GM19023 (cell line): ENCODE results near the gene LRRK2.

Experiments
- ATAC-seq: cut with Tn5 transposase; IDR thresholded peaks from one replicate; pipeline ENCODE4 v1.9.1; 2021; ENCODE audit warnings: mild to moderate bottlenecking, moderate library complexity; ENCODE audit not compliant: unreplicated experiment

The LRRK2 gene

DNA sequence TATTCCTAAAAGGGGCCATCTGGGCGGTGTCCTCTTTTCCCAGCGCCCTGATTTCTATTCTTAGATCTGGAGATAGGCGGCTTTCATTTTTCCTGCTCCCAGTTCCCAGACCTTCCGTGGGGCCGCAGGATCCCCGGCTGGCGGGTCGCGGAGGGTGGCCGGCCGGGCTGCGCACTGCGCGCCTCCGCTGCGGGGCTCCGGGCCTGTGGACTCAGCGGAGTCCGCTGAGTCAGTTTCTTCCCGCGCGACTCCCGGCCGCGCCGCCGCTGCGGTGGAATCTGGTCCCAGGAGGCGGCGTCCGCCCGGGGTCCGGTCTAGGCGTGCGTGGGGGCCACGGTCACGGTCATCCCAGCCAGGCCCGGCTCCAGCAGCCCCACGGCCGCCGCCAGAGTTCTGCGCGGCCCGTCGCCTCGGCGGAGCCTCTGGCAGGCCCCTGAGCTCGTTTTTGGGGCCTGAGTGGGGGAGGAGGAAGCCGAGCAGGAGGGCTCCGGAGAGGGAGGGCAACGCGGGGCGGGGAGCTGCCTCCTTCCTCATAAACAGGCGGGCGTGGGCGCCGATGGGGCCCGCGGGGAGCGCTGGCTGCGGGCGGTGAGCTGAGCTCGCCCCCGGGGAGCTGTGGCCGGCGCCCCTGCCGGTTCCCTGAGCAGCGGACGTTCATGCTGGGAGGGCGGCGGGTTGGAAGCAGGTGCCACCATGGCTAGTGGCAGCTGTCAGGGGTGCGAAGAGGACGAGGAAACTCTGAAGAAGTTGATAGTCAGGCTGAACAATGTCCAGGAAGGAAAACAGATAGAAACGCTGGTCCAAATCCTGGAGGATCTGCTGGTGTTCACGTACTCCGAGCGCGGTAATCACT, at the start of gene LRRK2:
LRRK2 (plus strand) TSS at position 559 of the 853 bp plus-strand sequence; CDS start at position 694, 135 bp downstream.
- peak; percentile 67 for ATAC-seq

DNA sequence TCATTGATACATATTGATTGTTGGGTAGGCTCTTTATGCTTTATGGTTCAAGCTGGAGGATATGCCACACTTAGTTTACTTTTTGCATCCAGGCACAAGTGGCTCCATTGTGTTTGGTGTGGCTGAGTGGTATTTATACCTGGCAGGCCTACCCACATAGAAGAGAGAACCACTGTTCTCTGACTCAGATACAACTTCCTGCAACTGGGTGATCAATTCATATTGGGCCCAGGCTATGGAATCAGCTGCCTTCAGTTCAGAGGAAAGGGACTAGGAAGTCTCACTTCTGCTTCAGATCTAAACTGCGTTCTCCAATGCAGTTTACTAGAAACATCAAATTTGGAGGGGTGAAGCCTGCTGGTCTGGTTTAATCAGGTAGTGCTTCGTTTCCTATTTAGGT, 49.8 kb upstream of the LRRK2 start:
- no peak for ATAC-seq

DNA sequence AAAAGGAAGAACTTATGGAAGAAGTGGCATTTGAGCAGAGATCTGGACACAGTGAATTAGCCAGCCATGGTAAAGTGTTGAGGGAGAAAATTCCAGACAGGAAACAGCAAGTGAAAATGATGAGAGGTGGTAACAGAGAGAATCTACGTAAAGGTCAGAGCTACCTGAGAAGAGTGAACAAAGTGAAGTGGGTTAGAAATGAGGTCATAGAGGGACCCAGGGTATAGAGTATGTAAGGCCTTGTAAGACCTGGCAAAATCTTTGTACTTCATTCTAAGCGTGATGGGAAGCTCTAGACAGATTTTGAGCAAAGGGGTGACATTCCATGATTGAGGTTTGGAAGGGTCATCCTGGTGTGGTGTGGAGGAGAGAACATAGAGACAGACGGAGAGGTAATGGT, 49.3 kb upstream of the LRRK2 start:
- no peak for ATAC-seq

DNA sequence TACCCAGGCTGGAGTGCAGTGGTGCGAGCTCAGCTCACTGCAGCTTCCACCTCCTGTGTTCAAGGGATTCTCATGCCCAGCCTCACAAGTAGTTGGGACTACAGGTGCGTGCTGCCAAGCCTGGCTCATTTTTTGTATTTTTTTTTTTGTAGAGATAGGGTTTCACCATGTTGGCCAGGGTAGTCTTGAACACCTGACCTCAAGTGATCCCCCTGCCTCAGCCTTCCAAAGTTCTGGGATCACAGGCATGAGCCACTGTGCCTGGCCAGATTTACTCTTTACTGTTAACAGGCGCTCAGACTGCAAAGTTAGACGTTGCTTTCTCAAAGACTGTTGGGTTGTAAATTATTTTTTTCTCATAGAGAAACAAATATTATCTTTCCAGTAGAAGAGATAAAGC, 46.1 kb upstream of the LRRK2 start:
- no peak for ATAC-seq

DNA sequence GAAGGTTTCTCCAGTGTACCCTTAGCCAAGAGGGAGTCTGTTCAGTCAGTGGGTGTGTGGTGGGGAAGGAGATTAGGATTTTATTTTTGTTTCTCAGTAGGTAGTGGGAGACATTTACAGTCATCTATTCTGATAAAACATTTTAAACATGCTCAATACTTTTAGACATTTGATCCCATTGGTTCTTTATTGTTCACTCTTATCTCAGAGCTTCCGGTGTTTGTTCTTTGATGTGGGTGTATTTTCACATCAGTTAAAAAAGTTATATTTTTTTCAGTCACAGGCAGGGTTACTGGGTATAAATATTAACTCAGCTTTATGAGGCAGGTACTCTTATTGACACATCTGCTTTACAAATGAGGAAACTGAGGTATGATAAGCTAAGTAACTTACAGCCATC, 43.3 kb upstream of the LRRK2 start:
- ATAC-seq = no peak

DNA sequence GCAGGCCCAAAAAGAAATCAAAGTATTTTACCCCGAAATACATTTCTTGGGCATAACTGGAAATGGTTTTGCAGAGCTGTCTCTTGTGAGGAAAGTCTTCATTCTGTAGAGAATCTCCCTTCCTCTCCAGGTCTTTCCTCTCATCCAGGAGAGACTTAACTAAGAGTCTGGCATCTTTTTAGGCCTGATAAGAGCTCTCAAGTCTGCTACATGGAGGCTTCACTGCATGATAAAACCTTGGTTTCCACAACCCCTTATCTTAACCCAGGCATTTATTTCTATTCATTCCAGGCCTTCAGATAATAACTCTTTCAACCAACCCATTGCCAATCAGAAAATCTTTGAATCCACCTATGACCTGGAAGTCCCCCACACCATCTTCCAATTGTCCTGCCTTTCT, 41.1 kb upstream of the LRRK2 start:
- ATAC-seq = no peak

DNA sequence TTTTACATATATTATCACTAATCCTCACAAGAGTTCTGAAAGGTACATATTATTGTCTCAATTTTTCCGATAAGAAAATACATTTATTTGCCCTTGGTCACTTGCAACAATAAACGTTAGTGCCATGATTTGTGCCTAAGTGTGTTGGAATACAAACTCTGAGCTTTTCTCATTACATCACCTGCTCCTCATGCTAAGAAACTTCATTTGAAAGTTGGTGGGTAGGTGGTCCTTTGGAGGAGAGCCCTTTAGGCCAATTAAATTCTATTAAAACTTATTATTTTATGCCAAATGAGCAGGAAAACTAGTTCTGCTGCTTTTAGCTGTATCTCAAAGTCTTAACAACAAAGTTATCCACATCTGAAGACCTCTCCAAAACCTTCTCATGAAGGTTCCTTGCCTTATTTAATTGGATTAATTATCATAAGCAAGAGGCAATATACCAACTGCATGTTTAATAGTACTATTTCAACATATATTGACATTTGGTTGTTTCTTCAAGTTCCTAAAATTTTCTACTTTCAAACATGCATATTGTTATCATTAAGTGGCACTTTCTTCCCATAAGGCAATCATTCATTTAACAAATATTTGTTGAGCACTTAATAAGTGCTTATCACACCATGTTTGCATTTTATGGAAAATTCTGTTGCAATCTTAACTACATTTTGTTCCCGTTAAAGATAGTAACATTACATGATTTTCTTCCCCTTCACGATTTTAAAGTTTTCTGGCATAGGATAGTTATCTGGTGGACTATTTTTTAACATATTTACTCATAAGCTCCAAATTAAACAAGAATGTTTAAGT, 40.1 kb upstream of the LRRK2 start:
- no peak for ATAC-seq

DNA sequence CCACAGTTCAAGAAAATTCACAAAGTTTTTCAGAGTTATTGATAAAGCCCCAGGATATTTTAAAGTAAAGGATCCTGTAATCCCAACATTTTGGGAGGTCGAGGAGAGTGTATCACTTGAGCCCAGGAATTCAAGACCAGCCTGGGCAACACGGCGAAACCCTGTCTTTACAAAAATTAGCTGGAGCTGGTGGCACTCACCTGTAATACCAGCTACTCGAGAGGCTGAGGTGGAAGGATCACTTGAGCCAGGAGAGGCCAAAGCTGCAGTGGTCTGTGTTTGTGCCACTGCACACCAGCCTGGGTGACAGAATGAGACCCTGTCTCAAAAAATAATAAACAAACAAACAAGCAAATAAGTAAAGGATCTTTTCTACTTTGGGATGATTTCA, 39.5 kb upstream of the LRRK2 start:
- ATAC-seq = no peak

DNA sequence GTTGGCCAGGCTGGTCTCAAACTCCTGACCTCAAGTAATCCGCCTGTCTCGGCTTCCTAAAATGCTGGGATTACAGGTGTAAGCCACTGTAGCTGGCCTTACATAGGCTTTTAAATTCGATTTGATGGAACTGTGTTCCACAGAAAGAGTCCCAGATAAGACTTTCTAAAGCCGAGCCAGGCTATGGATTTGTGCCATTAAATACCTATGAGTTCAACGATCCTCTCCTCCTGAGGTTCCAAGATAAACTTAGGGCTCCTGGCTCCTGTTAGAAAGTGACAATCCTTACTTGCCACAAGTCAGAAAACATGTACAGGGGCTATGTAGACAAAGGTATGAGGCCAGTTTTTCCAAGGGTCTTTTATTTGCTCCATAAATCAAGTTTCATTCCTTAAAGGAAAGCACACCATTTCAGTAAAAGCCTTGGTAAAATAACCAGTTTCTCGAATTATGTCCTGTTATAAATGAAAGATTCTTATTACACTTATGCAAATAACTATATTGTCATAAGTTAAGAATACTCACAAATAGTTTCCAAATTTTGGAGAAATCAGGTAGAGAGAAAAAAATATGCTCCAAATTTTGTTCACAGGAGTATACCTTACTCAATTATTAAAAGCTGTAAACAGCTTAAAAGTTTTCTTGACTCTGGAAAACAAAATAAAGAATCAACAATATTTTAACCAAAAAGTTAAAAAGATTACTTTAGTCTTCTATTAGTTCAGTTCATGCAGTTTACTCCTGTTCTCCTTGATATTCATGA, 36.1 kb upstream of the LRRK2 start:
- no peak for ATAC-seq

DNA sequence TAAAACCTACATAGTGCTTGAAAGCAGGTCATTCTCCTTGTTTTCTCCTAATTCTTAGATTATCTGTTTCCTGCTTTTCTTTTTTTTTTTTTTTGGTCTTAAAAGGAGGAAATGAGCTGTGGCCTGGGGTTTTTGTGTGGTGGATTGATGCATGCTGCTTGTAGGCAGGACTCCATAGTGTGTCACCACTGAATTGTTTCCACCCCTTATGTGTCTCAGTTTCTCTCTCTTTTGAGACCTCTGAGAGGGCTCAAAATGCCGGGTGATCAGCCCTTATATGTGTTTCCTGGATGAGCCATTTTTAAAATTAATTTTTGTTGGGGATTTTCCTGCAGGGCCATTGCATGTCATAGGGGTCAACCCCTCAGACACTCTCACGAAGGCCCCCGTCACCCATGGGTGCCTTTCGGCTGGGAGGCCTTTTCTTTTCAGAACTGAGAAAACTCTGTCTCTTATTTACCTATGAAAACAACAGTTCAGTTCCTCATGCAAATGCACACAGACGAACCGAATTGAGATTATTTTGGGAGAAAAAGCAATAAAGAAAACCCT, 32.0 kb upstream of the LRRK2 start:
- ATAC-seq = peak; percentile 94

DNA sequence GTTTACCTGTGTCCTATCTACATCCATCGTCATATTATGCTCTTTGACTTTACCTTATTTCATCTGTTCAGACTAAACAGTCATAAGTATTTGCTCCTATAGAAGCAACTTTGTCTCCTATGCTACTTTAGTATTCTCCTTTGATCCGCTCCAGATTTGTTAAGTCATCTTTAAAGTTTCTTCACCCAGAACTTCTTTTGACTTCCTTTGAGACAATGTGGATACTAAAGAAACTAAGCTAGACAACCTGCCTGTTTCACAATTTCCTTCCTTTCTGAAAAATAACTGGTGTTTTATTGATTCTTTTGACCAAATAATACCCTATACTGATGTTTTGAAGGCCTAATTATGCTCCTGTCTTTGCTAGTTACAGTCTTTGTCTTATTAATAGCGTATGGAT, 30.0 kb upstream of the LRRK2 start:
- ATAC-seq = no peak

DNA sequence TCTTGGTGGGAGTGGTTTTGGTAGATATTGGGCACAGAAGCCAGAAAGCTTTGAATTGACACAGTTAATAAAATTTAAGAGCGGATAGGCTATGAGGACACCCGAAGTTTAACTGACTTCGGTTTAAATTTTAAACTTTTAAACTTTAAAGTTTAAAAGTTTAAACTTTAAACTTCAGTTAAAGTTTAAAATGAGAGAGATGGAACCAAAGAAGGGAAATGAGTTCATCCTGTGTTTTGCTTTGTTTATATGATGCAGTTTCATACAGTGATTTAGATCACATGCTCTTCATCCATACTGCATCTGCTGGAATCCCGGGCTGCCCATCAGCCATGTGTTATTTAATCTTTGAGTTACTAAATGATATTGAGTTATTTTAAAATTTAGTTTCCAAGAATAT, 27.2 kb upstream of the LRRK2 start:
- no peak for ATAC-seq

DNA sequence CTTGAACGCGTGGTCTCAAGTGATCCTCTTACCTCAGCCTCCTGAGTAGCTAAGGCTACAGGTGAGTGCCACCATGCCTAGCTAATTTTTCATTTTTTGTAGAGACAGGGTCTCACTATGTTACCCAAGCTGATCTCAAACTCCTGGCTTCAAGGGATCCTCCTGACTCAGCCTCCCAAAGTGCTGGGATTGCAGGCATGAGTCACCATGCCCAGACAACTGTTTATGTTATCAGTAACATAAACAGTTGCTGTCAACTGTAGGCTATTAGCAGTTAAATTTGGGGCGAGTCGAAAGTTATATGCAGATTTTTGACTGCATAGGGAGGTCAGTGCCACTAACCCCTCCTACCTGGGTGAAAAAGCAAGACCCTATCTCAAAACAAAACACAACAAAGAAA, 26.2 kb upstream of the LRRK2 start:
- ATAC-seq = no peak

DNA sequence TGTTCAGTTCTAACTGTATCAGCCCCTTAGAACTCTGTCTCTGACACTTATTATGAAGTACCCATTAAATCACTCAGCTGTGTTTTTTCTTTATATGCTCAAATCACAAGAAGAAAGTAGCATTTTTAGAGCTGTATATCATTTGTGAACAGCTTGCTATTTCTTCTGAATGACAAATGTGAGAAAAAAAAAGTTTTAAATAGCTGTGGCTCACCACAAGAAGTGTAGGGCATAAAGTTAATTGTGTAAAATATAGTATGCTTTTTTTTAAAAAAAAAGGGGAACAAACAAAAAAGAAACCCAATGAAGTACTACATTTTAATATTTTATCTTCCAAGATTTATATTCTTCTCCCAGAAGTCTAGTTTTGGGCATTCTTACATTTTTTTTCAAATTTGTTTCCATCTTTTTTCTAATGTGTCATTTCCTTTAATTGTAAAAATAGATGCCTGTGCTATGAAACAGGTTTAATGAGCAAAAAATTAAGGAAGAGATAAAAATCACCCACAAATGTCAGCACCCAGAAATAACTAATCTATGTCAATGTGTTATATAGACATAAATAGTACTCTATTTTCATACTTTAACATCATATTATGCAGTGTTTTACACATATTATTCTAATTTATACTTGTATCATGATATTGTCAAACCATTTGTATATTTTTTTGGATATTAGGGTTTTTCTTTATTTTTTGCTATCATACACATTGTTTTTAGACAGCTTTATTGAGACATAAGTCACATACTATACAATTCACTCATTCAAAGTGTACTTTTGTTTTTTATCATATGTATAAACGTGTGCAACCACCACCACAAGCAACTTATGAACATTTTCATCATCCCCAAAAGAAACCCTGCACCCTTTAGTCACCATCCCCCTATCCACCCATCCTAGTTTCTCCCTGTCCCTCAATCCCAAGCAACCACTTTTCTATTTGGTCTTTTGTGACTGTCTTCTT, 22.4 kb upstream of the LRRK2 start:
- no peak for ATAC-seq

DNA sequence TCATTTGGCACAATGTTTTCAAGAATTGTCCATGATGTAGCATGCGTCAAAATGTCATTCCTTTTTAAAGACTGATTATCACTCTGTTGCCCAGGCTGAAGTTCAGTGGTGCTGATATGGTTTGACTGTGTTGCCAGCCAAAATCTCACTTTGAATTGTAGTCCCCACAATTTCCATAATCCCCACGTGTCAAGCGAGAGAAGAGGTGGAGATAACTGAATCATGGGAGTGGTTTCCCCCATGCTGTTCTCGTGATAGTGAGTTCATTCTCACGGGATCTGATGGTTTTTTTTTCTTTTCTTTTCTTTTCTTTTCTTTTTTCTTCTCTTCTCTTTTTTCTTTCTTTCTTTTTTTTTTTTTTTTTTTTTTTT, 21.8 kb upstream of the LRRK2 start:
- no peak for ATAC-seq

DNA sequence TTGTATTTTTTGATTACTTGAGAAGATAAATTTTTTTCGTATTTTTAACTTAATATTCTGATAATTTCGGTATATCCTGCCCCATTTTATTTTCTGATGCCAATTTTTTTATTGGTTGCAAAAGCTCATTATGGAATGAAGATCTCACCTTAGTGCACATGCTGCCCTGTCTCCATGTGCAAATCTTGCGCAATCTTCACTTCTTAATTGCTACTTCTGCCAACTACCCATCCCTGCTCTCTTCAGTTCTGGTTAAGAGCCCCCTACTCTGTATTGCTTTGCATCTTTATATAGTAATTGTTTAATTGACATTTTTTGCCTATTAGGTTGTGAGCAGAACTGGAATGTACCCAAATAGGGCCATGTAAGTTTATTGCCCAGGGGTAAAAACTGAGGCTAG, 20.5 kb upstream of the LRRK2 start:
- ATAC-seq = no peak

DNA sequence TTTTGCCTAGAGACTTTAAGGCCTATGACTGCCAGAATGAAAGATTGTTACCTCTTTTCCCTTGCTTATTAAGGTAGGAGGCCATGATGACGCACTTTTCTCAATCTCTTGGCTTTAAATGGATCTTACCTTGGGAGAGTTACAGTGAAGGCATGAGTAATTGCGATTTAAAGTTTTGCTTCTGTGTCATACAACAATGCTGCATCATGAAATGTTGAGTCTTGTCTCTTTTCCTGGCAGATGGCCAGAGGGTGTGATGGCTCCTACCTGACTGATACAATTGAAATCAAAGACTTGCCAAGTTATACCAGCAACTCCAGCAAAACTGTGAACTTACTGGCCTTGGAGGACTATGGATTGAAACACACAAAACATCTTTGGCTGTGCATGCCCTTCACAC, 17.2 kb upstream of the LRRK2 start:
- ATAC-seq = no peak

DNA sequence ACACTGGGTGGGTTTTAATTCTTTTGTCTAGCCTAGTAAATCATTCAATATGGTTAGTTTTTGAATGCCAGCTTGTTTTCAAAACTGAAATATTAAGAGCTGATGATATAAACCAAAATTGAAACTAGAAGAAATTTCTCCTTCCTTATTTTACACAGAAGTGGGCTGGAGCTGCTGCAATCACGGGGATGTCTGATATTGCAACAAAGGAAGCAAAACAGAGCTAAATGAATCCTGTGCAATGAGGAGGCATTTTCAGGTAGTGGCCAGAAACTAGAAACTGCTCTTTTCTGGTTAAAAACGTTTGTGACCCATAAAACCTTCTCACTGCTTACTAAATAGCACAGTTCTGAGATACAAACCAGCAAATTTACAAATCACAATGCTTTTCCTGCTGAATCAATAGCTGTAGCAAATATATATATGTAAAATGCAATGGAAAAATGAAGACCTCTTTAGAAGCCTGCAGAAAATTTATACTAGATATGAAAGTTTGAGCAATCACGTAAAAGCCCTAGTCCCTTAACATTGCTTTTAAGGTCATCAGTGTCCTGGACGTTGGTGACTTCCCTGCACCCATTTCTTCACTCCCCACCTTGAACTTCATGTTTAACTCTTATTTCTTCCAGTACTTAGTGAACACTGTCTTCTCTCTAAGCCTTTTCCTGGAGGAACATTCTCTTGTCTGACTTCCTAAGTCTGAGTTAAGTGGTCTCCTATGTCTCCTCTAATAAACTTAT, 15.9 kb upstream of the LRRK2 start:
- ATAC-seq = peak; percentile 92

DNA sequence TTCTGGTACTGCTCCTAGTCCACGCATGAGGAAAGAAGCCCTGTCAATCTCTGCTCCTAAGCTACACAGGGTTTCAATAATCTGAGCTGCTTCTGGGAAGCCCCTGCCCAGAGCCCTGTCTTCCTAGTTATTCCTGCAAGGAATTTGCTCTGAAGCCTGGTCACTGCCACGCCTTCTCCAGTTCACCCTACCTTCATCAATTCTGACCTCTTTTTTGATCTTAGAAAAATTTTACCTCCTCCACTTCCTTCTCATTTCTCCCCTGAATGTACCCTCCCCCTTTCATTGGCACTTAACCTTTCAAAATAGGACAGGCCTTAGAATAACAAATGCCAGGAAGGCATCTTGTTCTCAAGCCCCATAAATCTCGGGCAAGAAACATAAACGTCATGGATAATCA, 14.9 kb upstream of the LRRK2 start:
- ATAC-seq = no peak
